Mammary epithelial cell (primary cell): ENCODE results near the gene ITGB6.
A peak's percentile ranks its signal among the peaks of the same experiment; 100 is the strongest.

Experiments used
- CTCF ChIP-seq, 2 donors: IDR thresholded peaks in 1 of 2; conservative IDR thresholded peaks in 1 of 2; 2 replicates each; pipeline ENCODE4 v1.5.1; 2011 to 2012; ENCODE audit warnings: inconsistent platforms in 2 of 2, low read length in 2 of 2, mild to moderate bottlenecking in 2 of 2, control low read depth in 1 of 2, low read depth in 1 of 2; ENCODE audit not compliant: insufficient read depth in 1 of 2; ENCODE audit errors: extremely low read depth in 1 of 2
- EZH2 ChIP-seq: IDR thresholded peaks from 2 replicates; pipeline ENCODE4 v1.6.1; 2012; ENCODE audit warnings: low read length, inconsistent platforms, borderline replicate concordance

GRCh38 chr2:160210599-160211138, 10.6 kb upstream of the ITGB6 start:
- TF ChIP-seq CTCF (conservative IDR thresholded peaks at IDR 0.05 in 1 of 2, IDR thresholded peaks at IDR 0.05 in 1 of 2; ENCODE audit: extremely low read depth in 1 of 2, insufficient read depth in 1 of 2, low read depth in 1 of 2, low read length in 2 of 2) (peak; percentile 83 to 94), EZH2 (no peak)
